MG63 (cell line): ENCODE results near the gene EEF1AKMT2. TPM values are rescaled to one million over a fixed set of nuclear protein-coding genes. Genes with fewer than 3 reads are reported as not detected.
A peak's percentile ranks its signal among the peaks of the same experiment; 100 is the strongest.
"Not testable (repeated sequence)": the region's sequence is repeated elsewhere in the genome, so short reads cannot be mapped to it uniquely, and the experiment has no call there.

Source experiments
- DNase-seq: peaks from one replicate; pipeline ENCODE4 v3.0.0-alpha.2; 2020
- H3K27me3 ChIP-seq: fragments of 250-450 bp; sonication (Bioruptor Pico); 2 replicates; pipeline ENCODE4 v1.5.1; 2020; ENCODE audit warnings: mild to moderate bottlenecking, moderate library complexity
- H3K36me3 ChIP-seq: fragments of 250-450 bp; sonication (Bioruptor Pico); 2 replicates; pipeline ENCODE4 v1.5.1; 2020; ENCODE audit warnings: mild to moderate bottlenecking, moderate library complexity
- H3K4me3 ChIP-seq: fragments of 250-450 bp; sonication (Bioruptor Pico); 2 replicates; pipeline ENCODE4 v1.5.1; 2020; ENCODE audit warnings: mild to moderate bottlenecking, moderate library complexity
- H3K9me3 ChIP-seq: fragments of 250-450 bp; sonication (Bioruptor Pico); 2 replicates; pipeline ENCODE4 v1.5.1; 2020; ENCODE audit warnings: mild to moderate bottlenecking, moderate library complexity
- total RNA-seq: library from RNA; depleted of rRNA; stranded (reverse); fragments of >200 nt; shearing (Covaris generic); gene quantifications from 2 replicates; pipeline ENCODE4 v1.2.3, GENCODE V29; 2014; ENCODE audit warnings: low replicate concordance; rRNA removed

The EEF1AKMT2 gene
- 23.1 and 43.0 TPM in 2 replicates for total RNA-seq

GRCh38 chr10:124791547-124792348 is at the start of gene EEF1AKMT2:
EEF1AKMT2 (minus strand) TSS chr10:124791887; CDS start chr10:124791833, 54 bp downstream.
- Histone ChIP-seq H3K36me3 (peaks cover 23% of the 10 kb centered on the region), H3K27me3 (no peaks in the 10 kb centered on the region), H3K9me3 (no peaks in the 10 kb centered on the region), H3K4me3 (peak within 1 kb of the TSS; percentile 93)
- peak; percentile 87 for DNase-seq

GRCh38 chr10:124837687-124838086 is 46.0 kb upstream of the EEF1AKMT2 start:
- H3K27me3 ChIP-seq = no peaks in the 10 kb centered on the region
- H3K36me3 ChIP-seq = peaks cover 28% of the 10 kb centered on the region
- no peak for DNase-seq
- H3K9me3 ChIP-seq = no peaks in the 10 kb centered on the region
- H3K4me3 ChIP-seq = no peak overlapping the region

GRCh38 chr10:124831116-124831515 is 39.4 kb upstream of the EEF1AKMT2 start:
- no peak for DNase-seq
- H3K27me3 ChIP-seq = no peaks in the 10 kb centered on the region
- no peaks in the 10 kb centered on the region for H3K9me3 ChIP-seq
- H3K36me3 ChIP-seq = peaks cover 76% of the 10 kb centered on the region
- H3K4me3 ChIP-seq = no peak overlapping the region

- H3K4me3 ChIP-seq = no peak overlapping the region
- peaks cover 73% of the 10 kb centered on the region for H3K36me3 ChIP-seq
- H3K27me3 ChIP-seq = no peaks in the 10 kb centered on the region
- no peaks in the 10 kb centered on the region for H3K9me3 ChIP-seq
- DNase-seq = no peak
Measured at GRCh38 chr10:124830445-124830844, 38.8 kb upstream of the EEF1AKMT2 start.

- Histone ChIP-seq H3K9me3 (no peaks in the 10 kb centered on the region), H3K4me3 (no peak overlapping the region), H3K27me3 (no peaks in the 10 kb centered on the region), H3K36me3 (peaks cover 65% of the 10 kb centered on the region)
- DNase-seq = no peak
Measured at GRCh38 chr10:124829447-124830115, 37.9 kb upstream of the EEF1AKMT2 start.

GRCh38 chr10:124827474-124827873 is 35.8 kb upstream of the EEF1AKMT2 start:
- Histone ChIP-seq H3K9me3 (no peaks in the 10 kb centered on the region), H3K36me3 (peaks cover 49% of the 10 kb centered on the region), H3K27me3 (no peaks in the 10 kb centered on the region), H3K4me3 (no peak overlapping the region)
- no peak for DNase-seq

- Histone ChIP-seq H3K9me3 (no peaks in the 10 kb centered on the region), H3K27me3 (no peaks in the 10 kb centered on the region), H3K36me3 (peaks cover 48% of the 10 kb centered on the region), H3K4me3 (no peak overlapping the region)
- DNase-seq = no peak
Measured at GRCh38 chr10:124826262-124826661, 34.6 kb upstream of the EEF1AKMT2 start.

- no peak overlapping the region for H3K4me3 ChIP-seq
- no peaks in the 10 kb centered on the region for H3K9me3 ChIP-seq
- peaks cover 45% of the 10 kb centered on the region for H3K36me3 ChIP-seq
- H3K27me3 ChIP-seq = no peaks in the 10 kb centered on the region
- no peak for DNase-seq
Measured at GRCh38 chr10:124825702-124826101, 34.0 kb upstream of the EEF1AKMT2 start.

- not testable (repeated sequence) for DNase-seq, H3K9me3 ChIP-seq, H3K4me3 ChIP-seq, H3K27me3 ChIP-seq
- peaks cover 44% of the 10 kb centered on the region for H3K36me3 ChIP-seq
Measured at GRCh38 chr10:124824932-124825331, 33.2 kb upstream of the EEF1AKMT2 start.

GRCh38 chr10:124824507-124824906 is 32.8 kb upstream of the EEF1AKMT2 start:
- Histone ChIP-seq H3K36me3 (peaks cover 43% of the 10 kb centered on the region), H3K9me3 (no peaks in the 10 kb centered on the region; the same call in 1 of the 2 replicates), H3K27me3 (no peaks in the 10 kb centered on the region), H3K4me3 (no peak overlapping the region)
- no peak for DNase-seq

GRCh38 chr10:124821520-124821919 is 29.8 kb upstream of the EEF1AKMT2 start:
- Histone ChIP-seq H3K36me3 (peaks cover 41% of the 10 kb centered on the region), H3K9me3 (no peaks in the 10 kb centered on the region; the same call in 1 of the 2 replicates), H3K27me3 (no peaks in the 10 kb centered on the region), H3K4me3 (no peak overlapping the region)
- DNase-seq = no peak

GRCh38 chr10:124820121-124820520 is 28.4 kb upstream of the EEF1AKMT2 start:
- Histone ChIP-seq H3K9me3 (no peaks in the 10 kb centered on the region; the same call in 1 of the 2 replicates), H3K36me3 (peaks cover 36% of the 10 kb centered on the region), H3K27me3 (no peaks in the 10 kb centered on the region), H3K4me3 (no peak overlapping the region)
- no peak for DNase-seq

GRCh38 chr10:124802313-124802675 is 10.6 kb upstream of the EEF1AKMT2 start:
- H3K27me3 ChIP-seq = no peaks in the 10 kb centered on the region
- H3K4me3 ChIP-seq = peak overlapping the region; percentile 90
- DNase-seq = peak; percentile 5
- H3K9me3 ChIP-seq = no peaks in the 10 kb centered on the region
- no peaks in the 10 kb centered on the region; the same call in none of the 2 replicates for H3K36me3 ChIP-seq

- no peak for DNase-seq
- no peak overlapping the region for H3K4me3 ChIP-seq
- no peaks in the 10 kb centered on the region; the same call in 1 of the 2 replicates for H3K36me3 ChIP-seq
- no peaks in the 10 kb centered on the region for H3K9me3 ChIP-seq
- no peaks in the 10 kb centered on the region for H3K27me3 ChIP-seq
Measured at GRCh38 chr10:124799211-124799610, 7.5 kb upstream of the EEF1AKMT2 start.

- H3K9me3 ChIP-seq = no peaks in the 10 kb centered on the region
Measured at GRCh38 chr10:124798781-124799180, 7.1 kb upstream of the EEF1AKMT2 start.

GRCh38 chr10:124798364-124798763 is 6.7 kb upstream of the EEF1AKMT2 start:
- no peak overlapping the region for H3K4me3 ChIP-seq
- no peaks in the 10 kb centered on the region for H3K9me3 ChIP-seq
- no peaks in the 10 kb centered on the region; the same call in 1 of the 2 replicates for H3K36me3 ChIP-seq
- no peaks in the 10 kb centered on the region for H3K27me3 ChIP-seq
- no peak for DNase-seq

More at GRCh38 chr10:124798781-124799180, 7.1 kb upstream of the EEF1AKMT2 start:
- H3K27me3 ChIP-seq = no peaks in the 10 kb centered on the region
- no peak for DNase-seq
- H3K36me3 ChIP-seq = no peaks in the 10 kb centered on the region; the same call in 1 of the 2 replicates
- H3K4me3 ChIP-seq = no peak overlapping the region

GRCh38 chr10:124792998-124793352 is 1.3 kb upstream of the EEF1AKMT2 start:
- H3K9me3 ChIP-seq = no peaks in the 10 kb centered on the region
- no peak overlapping the region; the same call in 1 of the 2 replicates for H3K4me3 ChIP-seq
- peaks cover 17% of the 10 kb centered on the region for H3K36me3 ChIP-seq
- DNase-seq = no peak
- no peaks in the 10 kb centered on the region for H3K27me3 ChIP-seq
